Kidney capillary endothelial cell (primary cell): ENCODE data around the gene PHIP.

Experiments used
- DNase-seq: peaks from one replicate; pipeline ENCODE4 v3.0.0-alpha.2; 2018; ENCODE audit warnings: low spot score

PHIP gene

DNA sequence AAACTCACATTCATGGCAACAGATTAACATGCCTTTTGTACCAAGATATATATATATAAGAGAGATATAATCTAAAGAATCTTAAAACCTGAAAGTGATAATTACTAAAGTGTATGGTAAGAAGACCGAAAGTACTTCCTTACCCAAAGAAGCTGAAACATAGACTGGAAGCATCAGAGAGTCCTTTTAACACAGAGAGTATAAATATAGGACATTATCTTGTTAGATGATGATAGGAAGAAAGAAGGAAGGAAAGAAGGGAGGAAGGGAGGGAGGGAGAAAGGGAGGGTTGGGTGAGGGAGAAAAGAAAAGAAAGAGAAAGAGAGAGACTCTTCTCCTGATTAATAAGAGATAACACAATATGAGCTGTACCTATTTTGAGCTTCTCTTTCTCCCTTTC is 68.2 kb downstream of the PHIP start:
- no peak for DNase-seq

DNA sequence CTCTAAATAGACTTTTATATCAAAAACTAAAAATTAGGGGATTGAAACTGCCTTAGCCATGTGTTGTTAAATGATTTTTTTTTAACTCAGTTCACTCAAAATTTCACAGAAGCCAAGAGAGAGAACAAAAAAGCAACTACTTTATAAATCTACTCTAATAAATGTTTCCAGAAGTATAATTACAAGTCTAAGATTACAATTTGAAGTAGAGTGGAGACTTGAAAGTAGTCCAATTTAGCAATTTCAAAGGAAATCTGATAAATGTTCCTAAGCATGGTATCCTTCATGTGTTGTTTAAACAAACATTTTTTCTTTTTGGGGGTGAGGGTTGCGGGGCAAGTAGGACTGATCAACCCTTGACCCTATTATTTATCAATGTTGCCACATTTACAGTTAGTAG is 72.6 kb downstream of the PHIP start:
- no peak for DNase-seq

DNA sequence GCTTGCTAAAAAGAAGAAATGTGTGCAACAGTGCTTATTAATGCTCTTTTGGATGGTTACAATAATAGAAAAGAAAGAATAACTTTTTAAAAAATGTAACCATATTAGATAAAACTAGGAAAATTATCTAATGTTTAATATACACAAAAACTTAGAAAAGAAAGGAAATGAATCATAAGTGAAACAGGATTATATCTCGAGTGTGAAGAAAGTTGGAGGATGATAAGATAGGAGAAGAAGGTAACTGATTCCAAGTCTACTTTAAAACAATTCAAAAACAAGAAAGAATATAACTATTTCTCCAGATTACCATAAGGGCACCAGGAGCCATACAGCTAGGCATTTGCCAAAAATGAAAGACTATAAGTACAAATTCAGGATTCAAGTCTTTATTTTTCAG is 73.0 kb downstream of the PHIP start:
- DNase-seq, result no peak

DNA sequence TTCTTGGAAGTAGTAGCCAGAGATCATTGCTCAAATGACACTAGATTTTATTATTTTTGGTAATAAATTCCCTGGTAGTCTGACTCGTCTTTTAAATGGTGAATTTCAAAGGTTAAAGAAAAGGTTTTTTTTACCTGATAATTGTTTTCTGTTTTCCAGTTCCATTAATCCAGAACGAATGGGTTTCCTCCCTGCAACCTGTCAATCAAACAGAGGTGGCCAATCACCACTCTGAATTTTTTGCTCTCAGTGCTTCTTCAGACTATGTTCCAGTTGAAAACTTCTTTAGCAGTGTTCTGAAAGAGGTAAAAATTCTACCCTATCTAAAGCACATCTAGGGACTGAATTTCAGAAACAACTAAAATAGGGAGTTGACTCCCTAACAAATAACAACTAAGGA is 73.8 kb downstream of the PHIP start:
- no peak for DNase-seq

DNA sequence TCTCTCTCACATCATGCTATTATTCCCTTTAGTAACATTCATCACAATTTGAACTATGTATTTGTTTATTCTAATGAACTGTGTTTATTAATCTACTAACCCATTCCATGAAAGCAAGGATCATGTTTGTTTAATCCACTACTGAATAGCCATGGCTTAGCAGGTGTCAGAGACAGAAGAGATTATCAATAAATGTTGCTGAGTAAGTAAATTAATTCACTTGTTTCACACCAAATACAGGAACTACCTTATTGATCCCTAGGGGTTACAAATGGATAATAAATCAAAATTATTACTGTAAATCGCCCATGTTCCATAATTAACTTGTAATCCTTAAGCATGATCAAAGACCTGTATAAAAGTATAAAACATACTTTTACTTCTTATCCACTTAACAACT is 76.6 kb downstream of the PHIP start:
- no peak for DNase-seq

DNA sequence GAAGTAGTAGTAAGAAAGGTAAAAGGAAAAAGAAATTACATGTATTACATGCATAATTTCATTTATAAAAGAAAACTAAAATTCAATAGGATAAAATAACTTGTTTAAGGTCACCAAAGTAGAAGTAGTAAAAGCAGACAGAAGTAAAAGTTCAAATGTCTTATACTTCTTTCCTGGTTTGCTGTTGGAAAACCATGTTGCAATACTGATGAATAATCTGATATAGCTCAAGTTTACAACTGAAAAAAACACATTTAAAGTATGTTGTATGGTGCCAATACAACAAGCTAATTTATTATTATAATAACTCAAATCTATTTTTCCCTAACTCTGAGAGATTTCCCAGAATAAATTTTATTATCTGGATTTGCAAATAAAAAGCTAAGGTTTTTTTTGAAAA is 78.3 kb downstream of the PHIP start:
- no peak for DNase-seq

DNA sequence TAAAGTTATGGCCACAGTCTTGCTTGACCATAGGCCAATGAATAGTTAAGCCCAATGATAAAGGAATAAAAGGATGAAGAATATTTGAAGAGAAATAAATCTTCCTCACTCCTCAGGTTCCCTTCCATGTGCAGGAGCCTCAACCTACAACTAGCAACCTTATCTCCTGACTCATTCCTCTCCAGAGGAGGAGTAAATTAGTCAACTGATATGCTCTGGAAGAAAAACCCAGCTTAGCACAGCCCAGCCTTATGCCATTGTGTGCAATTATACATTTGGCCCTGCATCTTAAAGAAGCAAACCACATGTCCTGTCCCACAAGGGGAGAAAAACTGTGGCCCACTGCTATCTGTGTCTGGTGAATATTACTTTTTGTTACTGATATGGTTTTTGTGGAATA is 82.1 kb downstream of the PHIP start:
- no peak for DNase-seq

DNA sequence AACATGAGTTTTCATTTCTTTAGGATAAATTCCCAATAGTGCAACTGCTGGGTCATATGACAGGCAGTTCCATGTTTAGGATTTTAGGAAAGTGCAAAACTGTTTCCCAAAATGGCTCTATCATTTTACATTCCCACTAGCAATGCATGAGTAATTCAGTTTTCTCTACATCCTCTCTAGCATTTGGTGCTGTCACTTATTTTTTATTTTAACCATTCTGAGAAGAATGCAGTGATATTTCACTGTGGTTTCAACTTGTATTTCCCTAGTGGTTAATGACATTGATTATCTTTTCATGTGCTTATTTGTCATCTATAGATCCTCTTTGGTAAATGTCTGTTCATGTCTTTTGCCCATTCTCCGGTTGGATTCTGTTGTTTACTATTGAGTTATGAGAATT is 82.7 kb downstream of the PHIP start:
- DNase-seq, result no peak

DNA sequence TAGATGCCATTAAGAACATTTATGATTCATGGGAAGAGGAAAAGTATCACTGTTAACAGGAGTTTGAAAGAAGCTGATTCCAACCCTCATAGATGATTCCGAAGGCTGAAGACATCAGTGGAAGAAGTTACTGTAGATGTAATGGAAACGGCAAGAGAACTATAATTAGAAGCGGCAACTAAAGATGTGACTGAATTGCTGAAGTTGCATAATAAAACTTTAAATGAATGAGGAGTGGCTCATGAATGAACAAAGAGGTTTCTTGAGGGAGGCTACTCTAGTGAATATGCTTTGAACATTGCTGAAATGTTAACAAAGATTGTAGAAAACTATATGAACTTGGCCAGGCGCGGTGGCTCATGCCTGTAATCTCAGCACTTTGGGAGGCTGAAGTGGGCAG is 84.1 kb downstream of the PHIP start:
- DNase-seq, result no peak

DNA sequence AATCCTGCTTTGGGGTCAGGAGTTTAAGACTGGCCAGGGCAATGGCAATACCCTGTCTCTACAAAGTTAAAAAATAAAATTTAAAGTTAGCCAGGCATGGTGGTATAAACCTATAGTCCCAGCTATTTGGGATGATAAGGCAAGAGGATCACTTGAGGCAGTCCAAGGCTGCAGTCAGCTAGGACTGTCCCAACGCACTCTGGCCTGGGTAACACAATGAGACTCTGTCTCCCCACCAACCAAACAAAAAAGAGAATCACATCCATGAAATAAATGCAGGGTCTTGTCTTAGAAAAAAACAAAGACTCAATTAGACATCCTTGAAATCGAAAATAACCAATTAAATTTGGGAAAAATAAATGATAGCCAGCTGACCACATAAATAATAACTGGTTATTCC is 88.9 kb downstream of the PHIP start:
- DNase-seq, result no peak

DNA sequence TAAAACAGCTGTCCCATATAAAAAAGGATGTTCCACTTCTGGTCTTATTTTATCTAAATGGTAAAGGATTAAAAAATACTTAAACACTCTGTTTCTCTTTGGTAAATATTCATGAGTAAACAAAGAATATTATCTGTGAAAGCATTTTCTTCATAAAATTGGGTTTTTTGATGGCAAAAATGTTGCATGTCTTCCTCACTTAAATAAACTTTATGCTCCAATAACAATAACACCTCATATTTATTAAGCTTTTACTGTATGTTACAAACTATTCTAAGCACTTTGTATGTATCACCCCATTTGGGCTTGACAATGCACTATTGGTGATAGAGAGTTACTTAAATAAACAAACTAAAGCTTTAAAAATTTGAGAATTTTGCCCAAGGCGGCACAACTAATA is 91.9 kb downstream of the PHIP start:
- DNase-seq, result no peak

DNA sequence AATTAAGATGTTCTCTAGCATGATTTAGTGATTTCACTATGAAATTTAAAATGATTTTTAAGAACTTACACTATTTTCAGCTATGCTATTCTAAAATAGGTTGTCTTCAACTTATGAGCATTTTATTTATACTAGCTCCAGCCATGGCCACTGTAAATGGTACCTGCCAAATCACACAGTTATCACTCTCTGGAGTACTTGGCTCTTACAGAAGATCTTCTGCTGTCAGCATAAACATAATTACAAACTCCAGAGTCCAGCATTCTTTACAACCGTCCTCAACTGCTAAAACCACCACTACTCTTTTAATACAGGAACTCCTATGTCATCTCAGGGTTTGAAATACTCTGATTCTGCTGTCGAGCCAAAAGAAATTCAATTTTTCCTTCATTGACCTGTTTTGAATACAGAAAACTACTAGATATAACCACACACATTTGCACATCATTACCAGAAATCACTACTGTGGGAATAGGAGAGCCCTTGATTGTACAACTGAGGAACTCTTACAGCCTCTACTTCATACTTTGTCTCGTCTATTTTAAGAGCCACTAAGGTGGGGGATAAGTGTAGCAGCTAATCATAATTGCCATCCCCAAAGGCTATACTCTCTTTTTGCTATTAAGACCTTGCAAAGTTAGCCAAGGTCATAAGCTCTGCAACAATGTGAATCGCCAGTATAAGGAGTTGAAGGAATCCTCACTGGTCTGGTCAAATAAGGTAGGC is 93.7 kb downstream of the PHIP start:
- DNase-seq, result no peak

DNA sequence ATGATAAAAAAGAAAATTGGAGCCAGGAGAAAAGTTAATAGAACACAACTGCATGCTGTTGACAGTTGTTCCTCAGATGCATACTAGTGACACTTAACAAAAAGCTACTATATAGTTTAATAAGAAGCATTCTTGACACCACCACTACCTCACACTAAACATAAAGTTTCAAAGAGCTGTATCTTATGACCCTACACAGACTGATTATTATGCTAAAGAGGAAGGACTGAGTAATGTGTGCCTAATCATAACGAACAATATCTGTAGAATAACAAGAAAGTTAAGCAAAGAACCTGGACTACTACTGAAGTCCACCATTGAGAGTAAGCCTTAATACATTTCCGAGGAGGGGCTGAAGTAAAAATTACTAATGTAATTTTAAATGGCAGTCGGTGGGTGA is 110.9 kb downstream of the PHIP start:
- DNase-seq, result no peak

DNA sequence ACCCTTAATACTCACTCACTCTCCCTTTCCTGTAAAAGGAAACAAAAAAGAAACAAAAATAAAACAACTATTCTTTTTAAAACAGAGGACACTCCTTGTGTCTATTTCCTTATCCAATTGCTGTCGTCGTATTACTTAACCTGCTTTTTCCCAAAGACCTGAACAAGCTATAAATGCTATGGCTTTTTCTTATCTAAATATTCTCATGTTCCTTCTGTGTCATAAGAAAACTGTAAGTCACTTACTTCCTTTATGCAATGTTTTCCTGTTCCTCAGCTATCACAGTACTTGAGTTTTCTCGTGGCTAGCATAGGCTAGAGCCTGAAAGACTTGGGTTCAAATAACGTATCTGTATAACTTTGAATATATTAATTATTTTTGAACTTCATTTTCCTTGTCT is 111.5 kb downstream of the PHIP start:
- no peak for DNase-seq

DNA sequence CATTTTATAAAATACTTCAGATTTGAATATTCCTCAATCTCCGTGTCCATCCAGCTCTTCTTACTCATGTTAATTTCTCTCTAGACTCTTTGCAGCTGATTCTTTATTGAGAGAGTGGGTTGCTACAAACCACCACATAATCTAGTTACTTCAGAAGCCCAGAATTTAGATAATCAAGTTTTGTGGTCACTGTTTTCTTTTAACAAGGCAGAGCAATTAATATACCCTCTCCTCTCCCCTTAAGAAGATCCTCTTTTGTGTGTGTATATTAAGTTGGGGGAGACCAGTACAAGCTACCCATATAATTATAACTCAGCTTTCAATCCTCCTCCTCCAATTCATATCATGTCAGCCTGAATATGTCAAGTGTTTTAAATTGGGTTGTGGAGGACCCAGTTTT is 115.6 kb downstream of the PHIP start:
- no peak for DNase-seq

DNA sequence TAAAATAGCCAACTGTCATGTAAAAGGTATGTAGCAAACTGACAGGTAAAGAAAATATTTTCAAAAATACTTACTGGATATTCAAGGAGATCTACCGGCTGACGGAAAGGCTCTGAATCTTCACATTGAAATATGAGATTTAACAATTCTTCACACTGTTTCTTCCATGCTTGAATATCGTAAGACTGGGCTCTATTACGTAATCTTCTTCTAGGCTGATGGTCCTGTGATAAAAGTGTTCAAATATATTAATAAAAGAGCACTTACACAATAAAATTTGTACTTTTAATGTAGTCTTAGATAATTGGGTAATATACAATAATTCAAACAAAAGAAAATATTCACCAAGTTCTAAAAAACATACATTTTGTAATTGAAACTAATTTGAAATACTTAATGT is 123.3 kb downstream of the PHIP start:
- DNase-seq, result no peak

DNA sequence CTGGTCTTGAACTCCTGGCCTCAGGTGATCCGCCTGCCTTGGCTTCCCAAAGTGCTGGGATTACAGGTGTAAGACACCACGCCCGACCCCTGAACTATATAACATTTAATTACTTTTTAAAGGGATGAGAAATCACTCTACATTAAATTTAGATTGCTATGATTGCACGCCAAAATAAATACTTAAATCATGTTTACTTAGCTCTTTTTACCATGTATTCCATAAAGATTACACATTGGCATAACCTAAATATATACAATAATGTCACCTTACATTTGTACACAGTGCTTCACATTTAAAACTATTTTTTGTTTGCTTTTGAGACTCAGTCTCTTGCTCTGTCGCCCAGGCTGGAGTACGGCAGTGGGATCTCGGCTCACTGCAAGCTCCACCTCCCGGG is 124.3 kb downstream of the PHIP start:
- no peak for DNase-seq

DNA sequence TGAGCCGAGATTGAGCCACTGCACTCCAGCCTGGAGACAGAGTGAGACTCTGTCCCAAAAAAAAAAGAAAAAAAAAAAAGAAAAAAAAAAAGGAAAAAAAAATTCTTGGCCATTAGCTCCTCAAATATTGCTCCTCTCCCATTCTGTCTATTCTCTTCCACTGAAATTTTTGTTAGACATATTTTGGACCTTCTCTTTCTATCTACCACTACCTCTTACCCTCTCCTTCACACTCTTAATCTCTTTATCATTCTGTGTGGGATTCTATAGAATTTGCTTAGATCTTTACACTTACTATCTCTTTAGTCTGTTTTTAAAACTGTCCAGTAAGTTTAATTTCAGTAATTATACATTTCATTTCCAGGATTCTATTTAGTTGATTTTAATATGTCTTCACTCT is 125.7 kb downstream of the PHIP start:
- DNase-seq, result no peak

DNA sequence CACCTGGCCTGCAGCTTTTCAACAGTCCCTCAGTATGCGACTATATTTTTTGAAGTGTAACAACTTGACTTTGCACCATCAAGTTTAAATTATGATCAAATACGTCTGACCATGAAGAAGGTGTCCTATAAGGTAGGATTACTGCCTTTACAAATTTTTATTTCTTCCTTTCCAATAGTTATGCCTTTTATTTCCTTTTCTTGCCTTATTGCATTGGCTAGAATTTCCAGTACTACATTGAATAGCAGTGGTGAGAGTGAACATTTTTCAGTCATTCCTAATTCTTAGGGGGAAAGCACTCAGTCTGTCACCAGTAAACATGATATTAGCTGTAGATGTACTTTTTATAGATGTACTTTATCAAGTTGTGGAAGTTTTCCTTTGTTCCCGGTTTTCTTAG is 129.3 kb downstream of the PHIP start:
- no peak for DNase-seq

DNA sequence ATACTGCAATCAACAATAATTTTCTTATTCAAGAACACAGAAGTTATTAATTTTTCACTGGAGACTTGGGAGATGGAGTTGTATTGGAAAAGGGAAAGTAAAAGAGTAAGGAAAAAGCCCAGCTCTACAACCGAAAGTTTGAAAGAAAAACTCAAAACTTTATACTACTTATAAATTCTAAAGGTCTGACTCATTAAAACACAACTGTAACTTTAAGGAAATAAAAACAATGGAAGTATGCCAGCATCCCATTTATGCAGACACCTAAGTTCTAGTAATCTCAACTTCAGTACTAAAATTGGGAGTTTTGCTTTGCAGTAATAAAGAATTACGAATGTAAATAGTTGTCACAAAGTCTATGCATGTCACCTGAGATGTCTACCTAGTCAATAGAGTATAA is 130.1 kb downstream of the PHIP start:
- DNase-seq, result peak; percentile 16

DNA sequence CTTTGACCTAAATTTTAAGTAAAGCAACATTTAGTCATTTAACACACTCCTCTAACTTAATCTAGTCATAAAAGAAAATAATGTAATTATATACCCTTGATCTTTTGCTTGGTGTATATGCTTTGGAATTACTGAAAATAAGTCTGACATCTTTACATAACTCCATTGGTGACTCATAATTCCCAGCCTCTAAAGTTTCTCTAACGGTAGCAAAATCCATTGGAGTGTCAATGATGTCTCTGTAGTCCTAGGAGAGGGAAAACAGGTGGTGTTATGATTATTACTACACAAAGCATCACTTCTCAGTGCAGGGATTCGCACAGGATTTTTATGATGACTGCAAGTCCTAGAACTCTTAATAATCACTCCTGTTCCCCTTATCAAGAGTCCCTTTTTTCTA is 130.5 kb downstream of the PHIP start:
- DNase-seq, result no peak

DNA sequence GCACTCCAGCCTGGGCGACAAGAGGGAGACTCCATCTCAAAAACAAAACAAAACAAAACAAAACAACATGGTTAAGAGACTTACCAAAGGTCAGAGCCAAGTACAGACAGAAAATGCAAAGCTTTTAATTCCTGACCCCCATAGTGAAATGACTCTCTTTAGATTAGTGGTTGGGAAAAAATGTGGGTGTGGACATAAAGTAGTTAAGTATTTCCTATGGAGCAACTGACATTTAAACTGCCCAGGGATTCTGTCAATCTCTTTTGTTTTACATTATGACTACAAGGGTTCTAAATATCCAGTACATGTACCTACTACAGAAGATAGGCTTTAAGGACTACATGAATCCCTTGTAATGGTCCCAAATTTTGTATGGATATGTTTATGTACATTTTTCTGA is 135.6 kb downstream of the PHIP start:
- no peak for DNase-seq

DNA sequence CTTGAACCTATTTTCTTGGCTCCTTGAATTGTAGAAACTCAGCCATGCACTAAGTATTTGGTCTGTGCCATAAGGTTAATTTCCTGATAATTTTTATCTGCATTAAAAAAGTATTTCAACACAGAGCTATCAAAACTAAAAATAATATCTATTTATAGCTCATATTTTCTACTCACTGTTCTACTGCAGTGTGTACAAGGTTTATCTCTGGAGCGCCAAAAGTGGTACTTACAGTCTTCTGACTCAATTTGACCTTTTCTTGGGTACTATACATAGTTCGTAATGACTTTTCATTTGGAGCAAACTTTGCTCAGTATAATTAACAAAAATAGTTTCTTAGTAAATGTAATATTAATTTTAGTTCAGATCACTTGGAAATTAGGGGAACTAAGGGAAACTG is 141.5 kb downstream of the PHIP start:
- no peak for DNase-seq

DNA sequence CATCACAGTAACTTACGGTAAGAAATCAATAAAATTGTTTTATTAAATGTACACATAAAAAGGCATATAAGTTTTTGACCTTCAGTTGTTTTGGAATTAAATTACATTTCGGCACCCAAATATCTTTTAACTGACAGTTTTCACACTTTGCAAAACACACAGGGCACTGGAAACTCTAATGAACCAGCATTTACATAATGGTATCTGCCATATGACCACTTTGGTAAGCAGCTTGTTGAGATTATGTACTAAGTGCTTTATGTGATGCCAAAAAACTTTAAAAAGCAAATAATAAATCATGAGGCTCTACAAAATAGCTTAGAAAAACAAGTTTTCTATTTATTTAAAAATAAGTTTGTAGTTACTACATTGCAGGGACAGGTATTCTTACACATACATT is 142.5 kb downstream of the PHIP start:
- DNase-seq, result no peak

DNA sequence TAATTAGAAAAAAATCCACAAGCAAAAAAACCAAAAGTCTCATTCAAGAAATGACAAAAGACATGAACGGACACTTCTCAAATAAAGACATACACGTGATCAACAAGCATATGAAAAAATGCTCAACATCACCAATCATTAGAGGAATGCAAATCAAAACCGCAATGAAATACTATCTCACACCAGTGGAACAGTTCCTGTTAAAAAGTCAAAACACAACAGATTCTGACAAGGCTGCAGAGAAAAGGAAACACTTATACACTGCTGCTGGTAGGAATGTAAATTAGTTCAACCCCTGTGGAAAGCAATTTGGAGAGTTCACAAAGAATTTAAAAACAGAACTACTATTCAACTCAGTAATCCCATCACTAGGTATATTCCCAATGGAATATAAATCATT is 152.7 kb downstream of the PHIP start:
- no peak for DNase-seq
